ENCODE measurements around the gene UST.
A peak's percentile ranks its signal among the peaks of the same experiment; 100 is the strongest.
"Not testable (repeated sequence)": the region's sequence is repeated elsewhere in the genome, so short reads cannot be mapped to it uniquely, and the experiment has no call there.

The UST gene

DNA sequence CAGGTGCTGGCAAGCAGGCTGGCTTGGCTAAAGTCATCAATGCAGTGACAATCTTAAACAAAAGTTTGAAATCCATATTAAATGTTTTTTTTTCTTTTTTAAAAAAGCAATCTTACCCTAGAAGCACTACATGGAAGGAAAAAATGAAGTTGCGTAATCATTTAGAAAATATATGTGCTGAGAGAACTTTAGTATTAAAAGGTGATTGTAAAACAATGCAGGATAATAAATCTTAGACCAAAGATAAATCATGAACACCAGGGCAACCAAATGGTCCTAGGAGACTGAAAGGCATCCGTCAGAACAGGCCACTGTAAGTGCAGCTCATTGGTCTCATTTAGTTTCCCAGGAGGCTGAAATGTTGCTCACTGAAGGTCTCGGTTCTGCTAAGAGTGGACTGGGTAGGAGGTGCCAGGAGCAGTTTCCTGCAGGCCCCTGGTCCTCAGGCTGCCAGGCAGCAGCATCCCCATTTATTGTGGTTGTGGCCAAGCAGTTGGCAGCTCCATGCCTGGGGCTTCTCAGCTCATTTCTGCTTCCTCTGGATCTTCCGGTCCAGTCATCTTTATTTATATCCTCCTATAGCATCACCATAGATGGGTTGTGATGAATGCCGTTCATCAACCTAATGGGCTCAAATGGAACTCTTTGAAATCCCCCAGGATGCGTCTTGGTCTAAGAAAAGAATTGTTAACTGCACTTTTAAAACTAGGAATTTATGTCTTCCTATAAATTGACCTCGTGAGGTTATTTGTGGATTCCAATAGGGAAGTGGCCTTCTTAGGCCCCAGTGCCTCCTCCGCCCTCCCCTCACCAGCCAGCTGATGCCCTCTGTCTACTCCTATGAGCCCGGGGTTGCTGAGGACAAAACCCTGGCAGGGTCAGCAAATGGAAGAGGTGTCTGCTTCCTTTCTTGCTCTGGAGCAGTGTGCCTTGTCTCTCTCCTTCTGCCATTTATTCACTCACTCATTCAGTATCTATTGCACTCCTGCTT is 269.0 kb downstream of the UST start:
- no peak for DNase-seq

DNA sequence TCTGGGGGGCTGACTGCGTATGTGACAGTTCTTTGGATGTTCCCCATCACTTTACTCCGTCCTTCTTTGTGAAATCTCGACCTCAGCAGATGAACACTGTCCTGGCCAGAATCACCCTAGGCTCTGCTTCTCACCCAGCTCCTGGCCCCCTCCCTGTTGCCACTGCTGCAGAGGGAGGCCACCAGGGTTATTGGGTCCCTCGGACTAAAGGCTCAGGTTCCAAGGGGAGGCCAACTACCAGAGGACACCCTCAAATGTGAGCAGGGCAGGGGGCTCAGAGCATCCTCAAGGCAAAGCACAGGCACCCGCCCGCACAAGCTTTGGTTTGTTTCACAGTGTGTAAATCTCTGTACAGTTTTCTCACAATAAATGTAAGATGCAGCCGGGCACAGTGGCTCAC is 269.9 kb downstream of the UST start:
- DNase-seq = no peak

DNA sequence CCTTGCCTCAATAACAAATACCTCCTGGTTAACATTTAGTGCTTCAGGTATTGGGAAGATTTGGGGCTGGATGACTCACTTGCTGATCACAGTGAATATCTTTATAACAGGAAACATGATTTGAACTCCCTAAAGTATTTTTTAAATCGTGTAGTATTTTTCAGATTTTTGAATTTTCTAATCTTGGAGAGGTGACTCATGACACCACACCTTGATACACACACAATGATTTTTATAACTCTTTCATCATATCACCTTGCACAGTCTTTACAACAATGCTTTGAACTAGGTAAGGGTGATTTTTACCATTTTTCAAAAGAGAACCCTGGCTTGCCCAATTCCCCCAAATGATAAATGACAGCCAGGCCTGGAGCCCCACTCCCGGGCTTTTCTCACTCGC is 273.5 kb downstream of the UST start:
- DNase-seq = no peak

DNA sequence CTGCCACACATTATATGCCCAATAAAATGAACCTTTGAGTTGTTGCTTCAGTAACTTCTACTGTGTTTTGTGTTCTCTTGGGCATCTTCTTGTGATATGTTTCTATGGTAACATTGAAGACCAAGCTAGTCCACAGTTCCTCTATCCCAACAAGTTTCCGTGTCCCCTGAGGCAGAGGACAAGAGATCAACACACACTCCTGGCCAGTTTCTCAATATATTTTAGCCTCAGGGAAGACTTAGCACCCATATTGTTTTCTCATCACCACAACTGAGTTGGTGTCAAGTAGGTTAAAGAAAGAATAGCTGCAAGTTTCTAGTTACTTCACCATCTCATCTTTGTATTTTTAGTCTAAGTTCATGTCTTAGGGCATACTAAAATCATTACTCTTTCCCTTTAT is 277.5 kb downstream of the UST start:
- no peak for DNase-seq

DNA sequence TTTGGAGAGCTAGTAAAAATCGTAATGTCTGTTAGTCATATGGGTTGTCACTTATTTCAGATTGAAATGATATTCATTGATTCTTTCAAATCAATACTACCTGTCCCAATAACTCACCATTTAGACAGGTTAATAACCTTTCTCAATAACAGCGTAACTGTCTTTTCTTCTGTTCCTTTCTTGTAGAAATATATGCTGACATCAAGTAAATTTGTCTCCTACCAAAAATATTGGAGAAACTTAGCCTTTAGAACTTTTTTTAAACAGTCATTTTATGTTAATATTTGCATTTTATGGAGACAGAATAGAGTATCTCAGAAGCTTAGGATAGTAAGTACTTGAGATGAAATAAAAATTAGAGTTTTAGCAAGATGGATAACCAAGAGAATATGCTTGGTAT is 278.2 kb downstream of the UST start:
- DNase-seq = no peak

DNA sequence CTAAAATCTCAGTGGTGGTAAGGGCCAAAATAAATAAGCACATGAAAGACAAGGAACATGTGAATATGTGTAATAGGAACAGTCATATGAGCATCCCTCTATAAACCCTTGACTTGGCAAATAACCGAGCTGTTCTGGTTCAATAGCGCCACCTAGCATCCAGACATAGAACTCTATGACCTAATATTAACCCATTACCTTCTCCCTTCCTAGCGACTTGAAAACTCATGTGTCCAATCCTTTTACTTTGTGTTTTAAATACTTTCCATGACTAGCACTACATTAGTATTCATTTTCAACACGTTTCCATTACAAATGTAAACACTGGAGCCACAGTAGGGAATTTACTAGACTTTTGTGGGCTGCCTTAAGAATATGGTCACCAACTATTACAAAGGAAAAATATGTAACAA is 279.7 kb downstream of the UST start:
- DNase-seq = peak in 1 of 2 donors; percentile 23

DNA sequence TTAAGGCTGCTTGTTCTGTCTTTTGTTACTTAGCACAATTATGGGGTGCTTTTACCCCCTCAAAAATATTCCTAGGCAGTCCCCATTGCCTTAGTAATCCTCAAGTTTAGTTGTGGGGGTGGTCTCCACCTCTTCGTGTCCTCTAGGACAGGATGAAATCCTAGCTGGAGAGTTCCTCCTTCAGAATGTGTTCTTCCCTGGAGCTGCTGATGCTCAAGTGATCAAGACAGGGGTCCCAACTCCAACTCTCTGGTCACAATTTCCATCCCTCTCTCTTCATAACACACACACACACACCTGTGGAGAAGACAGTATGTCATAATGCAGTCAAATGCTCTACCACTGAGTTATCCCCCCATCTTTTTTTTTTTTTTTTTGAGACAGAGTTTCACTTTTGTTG is 280.7 kb downstream of the UST start:
- no peak for DNase-seq

DNA sequence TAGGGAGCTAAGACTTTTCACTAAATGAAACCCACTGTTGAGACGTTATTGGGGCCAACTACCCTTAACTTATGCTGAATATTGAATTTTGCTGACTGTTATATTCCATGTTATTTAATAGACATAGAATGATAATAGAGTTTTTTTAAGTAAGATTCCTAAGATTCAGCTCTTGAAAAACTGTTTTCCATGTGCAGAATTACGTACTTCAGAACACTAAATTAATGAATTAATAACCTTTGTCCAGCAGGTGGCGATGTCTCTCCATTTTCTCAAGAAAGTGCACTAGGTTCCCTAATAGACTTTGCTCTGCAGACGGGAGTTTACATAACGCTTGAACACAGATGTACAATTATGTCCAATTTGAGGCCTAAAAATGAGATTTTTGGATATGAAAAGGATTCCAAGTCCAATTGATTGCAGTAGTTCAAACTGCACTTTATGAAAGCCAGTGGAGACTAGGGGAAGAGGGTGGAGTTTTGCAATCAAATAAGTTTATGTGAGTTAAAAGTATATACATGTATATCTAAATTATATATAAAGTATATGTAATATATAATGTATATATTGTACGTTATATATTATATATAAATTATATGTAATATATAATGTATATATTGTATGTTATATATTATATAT is 282.1 kb downstream of the UST start:
- peak; percentile 65 to 87 for DNase-seq

DNA sequence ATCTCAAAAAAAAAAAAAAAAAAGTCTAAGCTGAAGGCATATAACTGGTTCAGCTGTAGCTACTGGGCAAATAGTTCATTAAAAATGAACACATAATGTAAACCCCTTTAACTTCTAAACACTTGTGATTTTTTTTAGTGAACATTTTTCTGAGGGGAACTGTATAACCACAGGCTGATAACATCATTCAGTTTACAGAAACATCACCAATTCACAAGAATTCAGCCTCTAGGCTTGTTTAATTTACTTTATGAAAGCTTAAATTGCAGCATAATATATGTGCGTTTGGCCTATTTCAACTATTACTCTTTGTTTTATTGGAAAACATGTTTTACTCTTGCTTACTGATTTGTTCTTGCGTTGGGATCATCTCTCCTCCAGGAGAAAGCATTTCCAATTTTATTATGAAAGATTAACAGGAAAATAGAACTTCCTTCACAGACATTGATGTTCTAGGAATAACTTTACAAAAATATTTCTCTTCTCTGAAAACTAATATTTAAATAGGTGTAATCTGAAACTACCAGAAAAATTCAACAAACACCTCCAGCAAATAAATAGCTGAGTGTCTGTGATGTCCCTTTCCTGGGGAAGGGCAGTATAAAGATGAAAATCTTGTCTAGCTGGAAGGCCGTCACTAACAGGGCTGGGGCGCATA is 284.5 kb downstream of the UST start:
- peak in 1 of 2 donors; percentile 63 for DNase-seq

DNA sequence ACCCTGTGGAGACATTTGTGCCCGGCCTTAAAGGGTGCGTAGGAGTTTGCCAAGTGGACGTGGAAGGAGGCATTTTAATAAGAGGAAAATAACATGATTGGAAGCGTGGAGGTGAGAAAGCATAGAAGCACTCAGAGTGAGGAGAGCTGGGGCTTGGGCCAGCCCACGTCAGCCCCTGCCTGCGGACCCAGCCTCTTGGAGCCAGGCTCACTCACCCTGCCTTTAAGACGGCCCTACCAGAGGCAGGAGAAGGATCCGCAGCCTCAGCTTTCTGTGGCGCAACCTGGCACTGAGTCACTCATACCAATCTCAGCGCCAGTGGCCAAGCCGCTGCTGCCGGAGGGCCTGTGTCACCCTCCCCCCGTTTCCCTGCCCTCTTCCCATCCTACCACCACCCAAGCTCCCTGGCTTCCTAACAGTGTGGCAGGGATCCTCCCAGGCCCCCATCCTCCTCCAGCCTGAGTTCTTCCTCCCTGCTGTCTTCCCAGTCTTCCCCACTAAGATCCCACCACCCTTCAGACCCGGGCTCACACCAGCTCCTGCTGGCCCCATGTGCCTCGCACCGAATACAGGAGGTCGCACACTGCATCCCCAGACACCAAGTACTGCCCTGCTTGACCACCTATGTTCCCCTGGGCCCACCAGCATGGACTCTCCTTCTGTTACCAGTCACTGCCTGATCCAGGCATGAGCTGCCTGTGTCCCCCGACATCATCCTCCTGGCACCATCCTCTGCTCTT is 285.2 kb downstream of the UST start:
- peak in 1 of 2 donors; percentile 31 for DNase-seq

DNA sequence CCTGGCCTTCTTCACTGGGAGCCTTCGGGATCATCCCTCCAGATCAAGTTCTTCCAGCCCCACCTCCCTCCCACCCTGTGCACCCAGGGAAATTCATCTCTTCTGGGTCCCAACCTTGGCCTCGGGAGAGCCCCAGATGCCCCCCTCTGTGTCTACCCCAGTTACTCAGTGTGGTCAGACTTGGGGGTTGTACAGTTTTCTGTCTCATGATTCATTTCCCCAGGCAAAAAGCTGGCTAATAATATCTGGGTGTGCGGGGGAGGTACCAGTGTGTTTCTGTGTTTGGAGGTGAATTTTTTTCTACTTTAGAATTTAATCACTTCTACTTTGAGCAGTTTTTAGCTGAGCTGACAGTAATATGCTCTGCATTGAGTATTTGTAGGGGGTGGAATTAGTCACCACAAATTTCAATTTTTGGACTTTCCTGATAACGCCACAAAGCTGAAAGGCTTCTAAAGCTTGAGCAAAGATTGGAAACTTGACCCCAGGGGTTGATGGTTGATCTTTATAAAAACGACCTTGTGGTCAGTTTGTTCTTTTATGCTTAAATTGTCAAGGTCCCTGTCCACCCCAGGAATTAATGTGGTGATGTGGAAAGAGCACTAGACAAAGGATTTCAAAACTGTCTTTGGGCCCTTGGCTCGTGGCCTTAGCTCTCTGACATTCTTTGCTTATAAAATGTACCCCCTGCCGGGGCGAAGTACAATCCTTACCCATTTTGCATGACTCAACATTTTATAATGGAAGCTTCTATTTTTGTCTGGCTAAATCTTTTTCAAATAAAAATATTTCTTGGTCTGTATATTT is 286.0 kb downstream of the UST start:
- DNase-seq = peak in 1 of 2 donors; percentile 45

DNA sequence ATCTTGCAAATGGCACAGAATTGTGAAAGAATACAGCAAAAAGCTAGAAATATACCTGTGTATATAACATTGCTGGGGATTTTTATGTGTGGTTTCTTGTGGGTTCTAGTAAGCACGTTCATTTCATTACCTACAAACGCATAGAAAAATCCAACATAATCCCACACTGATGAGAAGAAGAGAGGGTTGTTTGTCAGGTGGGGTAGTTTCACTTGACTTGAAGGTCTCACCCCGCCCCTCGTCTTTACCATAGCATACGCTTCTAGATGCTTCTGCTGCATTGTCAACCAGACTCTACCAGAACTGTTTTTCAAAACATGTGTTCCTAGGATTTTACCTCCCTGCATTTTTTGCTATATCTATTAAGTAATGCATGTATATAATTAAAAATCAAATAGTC is 286.6 kb downstream of the UST start:
- DNase-seq = no peak

DNA sequence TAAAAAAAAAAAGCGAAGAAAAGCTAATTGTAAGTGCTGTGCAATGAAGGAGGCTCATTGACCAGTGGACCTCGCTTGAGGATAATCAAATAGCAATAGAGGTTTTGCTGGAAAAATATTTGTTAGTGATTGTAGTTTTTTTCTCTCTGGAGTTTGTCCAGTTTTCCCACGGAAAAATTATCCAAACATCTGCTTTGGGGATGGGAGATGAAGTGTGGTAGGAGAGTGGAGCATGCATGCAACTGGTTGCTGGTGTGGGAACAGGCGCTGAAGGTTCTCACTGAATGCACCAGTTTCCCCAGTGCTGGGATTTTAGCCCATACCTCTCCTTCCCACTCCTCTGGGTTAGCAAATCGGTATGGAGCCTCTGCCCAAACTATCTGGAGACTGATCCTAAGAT is 288.9 kb downstream of the UST start:
- no peak for DNase-seq

DNA sequence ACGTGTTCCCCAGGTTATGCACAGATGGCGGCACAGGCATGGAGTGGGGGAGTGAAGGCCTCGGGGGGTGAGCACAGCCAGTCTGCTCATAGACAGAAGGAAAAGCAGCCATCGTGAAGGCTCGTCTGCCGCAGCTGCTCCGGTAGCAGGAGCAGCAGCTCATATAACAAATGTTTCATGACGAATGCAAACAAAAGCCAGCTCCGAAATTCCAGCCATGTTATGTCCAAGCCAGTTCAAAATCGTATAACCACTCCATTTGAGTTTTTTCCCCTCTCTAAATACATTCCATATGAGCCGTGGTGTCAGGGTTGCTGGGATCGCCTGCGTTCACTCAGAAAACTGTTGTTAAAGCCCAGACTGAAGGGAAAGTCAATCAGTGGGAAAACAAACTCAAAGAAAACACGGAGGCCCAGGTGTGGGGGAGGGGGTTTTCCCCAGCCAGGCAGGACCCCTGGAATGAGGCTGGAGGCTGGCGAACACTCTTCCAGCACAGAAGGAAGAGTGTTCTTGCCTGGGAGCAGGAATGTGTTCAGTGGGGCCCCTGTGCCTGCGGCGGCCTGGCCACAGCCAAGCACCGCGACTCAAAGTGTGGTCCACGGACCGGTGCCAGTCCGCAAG is 290.3 kb downstream of the UST start:
- DNase-seq = no peak

DNA sequence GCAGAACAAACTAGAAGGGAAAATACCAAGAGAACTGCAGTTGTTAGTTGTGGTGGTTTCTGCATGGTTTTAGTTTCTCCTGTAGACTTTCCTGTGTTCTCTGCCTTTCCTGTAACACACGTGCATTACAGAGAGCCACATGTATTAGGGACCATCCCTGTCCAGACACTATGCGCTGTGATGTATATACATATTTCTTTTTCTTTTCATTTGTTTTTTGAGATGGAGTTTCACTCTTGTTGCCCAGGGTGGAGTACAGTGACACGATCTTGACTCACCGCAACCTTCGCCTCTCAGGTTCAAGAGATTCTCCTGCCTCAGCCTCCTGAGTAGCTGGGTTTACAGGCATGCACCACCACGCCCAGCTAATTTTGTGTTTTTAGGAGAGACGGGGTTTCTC is 292.2 kb downstream of the UST start:
- not testable (repeated sequence) for DNase-seq

DNA sequence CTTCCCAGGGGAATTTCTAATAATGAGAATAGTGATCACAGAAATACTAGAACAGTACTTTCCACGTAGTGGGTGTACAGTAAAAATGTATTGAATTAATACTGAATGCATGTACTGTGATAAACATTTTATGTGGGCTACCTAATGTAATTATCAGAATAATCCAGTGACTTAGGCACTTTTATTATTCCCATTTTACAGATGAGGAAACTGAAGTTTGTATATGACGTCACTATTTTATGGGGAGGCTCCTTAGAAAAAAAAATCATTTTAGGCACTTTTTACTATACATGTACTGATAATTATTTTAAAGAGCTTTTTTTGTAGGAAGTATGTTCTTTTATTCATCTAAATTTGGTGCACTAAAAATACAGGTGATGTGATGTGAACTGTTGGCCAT is 295.1 kb downstream of the UST start:
- DNase-seq = no peak

DNA sequence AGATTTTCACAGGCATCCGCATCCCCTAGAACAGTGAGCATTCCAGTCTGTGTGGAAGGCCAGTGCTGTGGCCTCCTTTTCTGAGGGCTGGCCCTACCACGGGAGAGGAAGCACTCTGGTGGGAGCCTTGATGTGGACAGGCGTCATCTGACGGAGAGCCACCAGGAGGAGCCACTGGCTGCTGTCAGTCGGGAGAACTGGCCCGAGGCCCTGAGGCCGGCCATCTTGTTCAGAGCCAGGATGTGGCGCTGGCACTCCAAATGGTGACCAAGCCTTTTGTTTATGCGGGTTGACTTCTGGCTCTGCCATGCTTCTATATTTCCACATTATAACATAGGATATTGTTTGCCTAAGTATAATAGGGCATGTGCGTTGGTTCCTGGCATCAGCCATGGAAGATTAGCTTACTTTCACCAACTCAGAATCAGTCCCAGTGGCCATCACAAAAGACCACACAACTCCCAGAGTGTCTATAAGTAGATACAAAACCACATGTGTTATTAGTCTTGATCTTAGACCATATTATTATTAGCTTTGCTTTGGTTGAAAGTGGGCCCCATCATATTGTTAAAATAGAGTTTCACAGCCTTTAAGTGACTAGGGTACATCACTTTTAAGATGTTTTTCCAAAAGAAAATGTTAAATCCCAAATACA is 296.8 kb downstream of the UST start:
- DNase-seq = no peak

DNA sequence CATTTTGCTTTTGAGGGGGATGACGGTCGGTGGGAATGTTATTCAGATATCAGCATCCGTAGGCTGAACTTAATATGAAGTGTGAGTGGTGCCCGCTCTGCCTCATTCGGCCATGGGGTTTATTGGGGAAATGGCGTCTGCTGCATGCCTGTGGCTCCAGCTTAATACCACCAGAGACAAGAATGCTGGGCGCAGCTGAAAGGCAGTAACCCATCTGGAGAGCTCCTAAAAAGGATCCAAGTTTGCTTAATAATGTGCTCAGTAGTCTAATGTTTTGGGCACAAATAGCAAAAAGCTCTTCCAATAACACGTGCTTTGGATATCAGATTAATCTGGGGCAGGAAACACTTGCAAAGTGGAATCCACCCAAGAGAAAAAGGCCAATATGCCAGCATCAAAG is 297.7 kb downstream of the UST start:
- no peak for DNase-seq

DNA sequence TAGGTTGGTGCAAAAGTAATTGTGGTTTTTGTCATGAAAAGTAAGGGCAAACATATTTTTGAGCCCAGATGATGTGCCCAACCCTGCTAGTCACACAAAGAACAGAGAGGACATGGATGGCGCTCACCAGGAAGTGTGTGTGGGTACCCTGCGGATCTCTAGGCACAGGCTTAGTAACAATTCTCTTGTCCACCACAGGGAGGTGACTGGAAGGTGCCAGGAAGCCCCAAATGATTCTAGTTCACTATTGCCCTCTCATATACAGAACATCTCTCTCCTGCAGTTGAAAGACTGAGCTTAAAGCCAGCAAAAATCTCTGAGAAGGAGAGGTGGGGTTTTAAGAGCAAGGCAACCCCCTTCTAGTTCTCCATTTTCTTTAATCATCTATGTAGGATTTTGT is 298.6 kb downstream of the UST start:
- DNase-seq = peak in 1 of 2 donors; percentile 18

DNA sequence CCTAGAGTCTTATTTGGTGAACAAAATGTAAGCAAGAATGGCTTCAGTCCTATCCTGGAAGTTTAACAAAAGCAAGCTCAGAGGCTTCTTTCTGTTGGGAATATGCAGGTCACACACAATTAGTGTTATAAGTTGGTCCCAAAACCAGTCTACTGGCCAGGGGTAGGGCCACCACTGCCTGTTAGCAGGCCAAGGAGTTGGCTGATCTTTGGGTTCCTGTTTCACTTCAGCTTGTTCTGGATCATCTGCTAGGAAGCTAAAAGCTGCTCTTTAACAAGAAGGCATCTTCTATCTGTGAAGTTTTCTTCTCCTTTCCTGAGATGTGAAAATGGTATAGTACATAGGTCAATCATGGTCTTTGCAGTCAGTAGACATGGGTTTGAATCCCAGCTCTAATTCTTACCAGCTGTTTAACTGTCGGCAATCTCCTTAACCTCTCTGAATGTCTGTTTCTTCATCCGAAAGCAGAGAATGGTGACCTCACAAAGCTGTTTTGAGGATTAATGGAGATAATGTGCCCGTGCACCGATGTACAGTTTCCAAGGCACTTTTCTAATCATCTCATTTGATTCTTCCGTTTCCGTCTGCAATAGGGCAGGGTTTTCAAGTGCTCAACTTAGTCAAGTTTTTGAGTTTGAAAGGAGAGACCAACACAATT is 299.5 kb downstream of the UST start:
- no peak for DNase-seq

All from CD4-positive, alpha-beta T cell treated with Interleukin-4 for 1 hour (primary cell).